NCI-H1694 treated with DMSO at 0.1 percent for 48 hours (cell line): ENCODE measurements around the gene SHANK3.

Experiments
- DNase-seq: peaks from one replicate; lab custom pipeline; 2025; lab: John Stamatoyannopoulos, UW

Gene SHANK3

GRCh38 chr22:50713571-50714056 is 41.0 kb downstream of the SHANK3 start:
- no peak for DNase-seq

- DNase-seq, result no peak
Observed at GRCh38 chr22:50714150-50714549, 41.5 kb downstream of the SHANK3 start.

- no peak for DNase-seq
Observed at GRCh38 chr22:50714631-50715179, 42.1 kb downstream of the SHANK3 start.

- no peak for DNase-seq
Observed at GRCh38 chr22:50715250-50715649, 42.6 kb downstream of the SHANK3 start.

- no peak for DNase-seq
Observed at GRCh38 chr22:50715776-50716175, 43.2 kb downstream of the SHANK3 start.

DNA sequence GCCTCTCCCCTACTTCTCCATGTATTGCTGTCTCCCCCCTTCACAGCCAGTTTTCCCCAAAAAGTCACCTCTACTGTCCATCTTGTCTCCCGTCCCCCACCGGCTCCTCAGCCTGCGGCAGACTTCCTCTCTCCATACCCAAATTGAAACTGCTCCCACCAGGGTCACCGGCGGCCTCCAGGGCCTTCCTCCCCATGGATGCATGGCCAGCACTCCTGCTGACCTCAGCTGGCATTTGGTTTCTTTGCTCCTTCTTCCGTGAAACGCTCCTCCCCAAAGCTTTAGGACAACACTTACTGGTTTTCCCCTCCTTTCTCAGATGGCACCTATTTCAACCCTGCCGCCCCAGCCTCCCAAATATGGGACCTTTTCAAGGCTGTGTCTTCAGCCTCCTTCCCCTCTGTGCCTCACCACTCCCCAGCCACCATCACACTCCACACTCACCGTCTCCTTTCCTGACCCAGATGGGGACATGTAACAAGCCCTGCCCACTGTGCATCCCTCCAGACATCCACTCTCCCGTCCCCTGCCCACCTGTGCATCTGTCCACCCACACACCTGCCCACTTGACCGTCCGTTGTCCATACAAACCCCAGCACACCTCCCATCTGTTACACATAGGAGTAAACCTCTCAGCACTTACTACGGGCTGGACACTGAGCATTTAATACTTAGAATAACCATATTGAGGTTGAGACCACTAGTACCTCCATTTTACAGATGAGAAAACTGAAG is 43.8 kb downstream of the SHANK3 start:
- DNase-seq, result no peak

GRCh38 chr22:50717709-50718351 is 45.2 kb downstream of the SHANK3 start:
- no peak for DNase-seq

DNA sequence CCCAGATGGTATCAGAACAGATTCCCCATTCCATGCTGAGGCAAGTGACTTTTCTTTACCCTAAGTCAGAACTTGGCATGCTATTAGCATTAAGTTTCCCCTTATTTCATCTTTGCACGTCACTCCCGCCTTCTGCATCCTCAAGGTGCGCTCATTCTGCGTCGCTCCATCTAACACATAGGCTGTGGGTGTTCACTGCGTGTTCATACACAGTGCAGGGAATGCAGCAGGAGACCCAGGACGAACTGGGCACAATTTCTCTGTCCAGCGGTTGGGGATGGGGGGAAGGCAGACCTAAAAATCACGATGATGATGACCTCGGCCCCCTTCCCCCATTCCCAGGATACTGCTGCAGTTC is 45.7 kb downstream of the SHANK3 start:
- DNase-seq, result no peak

DNA sequence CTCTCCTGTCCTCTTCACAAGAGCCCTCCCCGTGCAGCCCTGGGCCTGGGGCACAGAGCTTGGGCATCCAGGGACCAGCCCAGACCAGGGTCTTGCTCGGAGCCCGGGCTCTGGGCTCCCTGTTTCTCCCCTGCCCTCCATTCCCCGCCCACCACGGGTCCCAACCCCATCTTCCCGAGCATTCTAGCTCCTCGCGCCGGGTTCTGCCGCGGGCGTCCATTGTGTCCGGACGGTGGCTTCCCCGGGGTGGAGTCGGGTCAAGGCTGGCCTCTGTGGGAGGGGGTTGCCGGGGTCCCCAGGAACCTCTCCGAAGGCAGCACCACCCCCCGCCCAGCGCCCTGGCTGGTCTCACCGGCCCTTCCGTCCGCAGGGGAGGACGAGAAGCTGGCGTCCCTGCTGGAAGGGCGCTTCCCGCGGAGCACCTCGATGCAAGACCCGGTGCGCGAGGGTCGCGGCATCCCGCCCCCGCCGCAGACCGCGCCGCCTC is 47.2 kb downstream of the SHANK3 start:
- DNase-seq, result no peak

- DNase-seq, result no peak
Observed at GRCh38 chr22:50720301-50721256, 48.0 kb downstream of the SHANK3 start.

GRCh38 chr22:50721257-50721844 is 48.7 kb downstream of the SHANK3 start:
- DNase-seq, result no peak

GRCh38 chr22:50722048-50722701 is 49.6 kb downstream of the SHANK3 start:
- DNase-seq, result no peak
